DND-41 (cell line): Measurements from ENCODE around the gene GPAT3.

ENCODE experiments used
- CTCF ChIP-seq: IDR thresholded peaks from 2 replicates; pipeline ENCODE4 v1.5.1; 2012; ENCODE audit warnings: borderline replicate concordance, low read length, moderate library complexity, mild to moderate bottlenecking; ENCODE audit not compliant: poor library complexity, severe bottlenecking; ENCODE audit errors: extremely low read depth
- EZH2 ChIP-seq: IDR thresholded peaks from 3 replicates; pipeline ENCODE4 v1.6.1; 2012; ENCODE audit warnings: borderline replicate concordance, low read depth, mild to moderate bottlenecking, moderate library complexity, low read length, inconsistent platforms; ENCODE audit not compliant: severe bottlenecking

GRCh38 chr4:83558059-83558653 is 22.2 kb downstream of the GPAT3 start:
- TF ChIP-seq CTCF (no peak), EZH2 (no peak)
